ENCODE measurements around the gene ALG10.
"Not testable (repeated sequence)": the region's sequence is repeated elsewhere in the genome, so short reads cannot be mapped to it uniquely, and the experiment has no call there.

Gene ALG10, protein sequence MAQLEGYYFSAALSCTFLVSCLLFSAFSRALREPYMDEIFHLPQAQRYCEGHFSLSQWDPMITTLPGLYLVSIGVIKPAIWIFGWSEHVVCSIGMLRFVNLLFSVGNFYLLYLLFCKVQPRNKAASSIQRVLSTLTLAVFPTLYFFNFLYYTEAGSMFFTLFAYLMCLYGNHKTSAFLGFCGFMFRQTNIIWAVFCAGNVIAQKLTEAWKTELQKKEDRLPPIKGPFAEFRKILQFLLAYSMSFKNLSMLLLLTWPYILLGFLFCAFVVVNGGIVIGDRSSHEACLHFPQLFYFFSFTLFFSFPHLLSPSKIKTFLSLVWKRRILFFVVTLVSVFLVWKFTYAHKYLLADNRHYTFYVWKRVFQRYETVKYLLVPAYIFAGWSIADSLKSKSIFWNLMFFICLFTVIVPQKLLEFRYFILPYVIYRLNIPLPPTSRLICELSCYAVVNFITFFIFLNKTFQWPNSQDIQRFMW

DNA sequence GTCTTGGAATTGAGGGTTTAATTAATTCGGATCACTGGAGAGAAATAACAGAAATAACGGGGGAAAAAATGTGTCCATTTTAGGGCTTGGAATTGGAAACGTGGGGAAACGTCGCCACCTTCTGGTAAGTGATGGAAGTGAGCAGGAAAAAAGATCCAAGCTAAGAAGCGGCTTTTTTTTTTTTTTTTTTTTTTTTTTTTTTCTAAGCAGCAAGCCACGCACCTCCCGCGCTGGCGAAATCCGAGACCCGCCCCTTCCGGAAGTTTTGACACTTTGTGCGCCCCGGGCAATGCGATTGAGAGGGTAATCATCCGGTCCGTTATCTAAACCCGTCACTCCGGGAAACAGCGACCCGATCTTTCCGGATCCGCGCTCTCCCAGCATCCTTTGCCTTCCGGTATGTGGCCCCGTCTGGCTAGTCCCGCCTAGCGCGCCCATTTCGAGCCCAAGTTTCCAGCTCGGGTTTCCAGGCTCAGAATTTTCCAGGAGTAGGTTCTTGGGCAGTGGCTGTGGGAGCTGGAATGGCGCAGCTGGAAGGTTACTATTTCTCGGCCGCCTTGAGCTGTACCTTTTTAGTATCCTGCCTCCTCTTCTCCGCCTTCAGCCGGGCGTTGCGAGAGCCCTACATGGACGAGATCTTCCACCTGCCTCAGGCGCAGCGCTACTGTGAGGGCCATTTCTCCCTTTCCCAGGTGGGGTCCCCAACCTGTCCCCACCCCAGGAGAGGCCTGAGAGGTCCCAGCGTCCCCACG is at the start of gene ALG10:
TSS of gene ALG10 (plus strand) at position 418 of the 752 bp plus-strand sequence. CDS start at position 522, 104 bp downstream.
- H3K9me3 ChIP-seq (ENCODE audit: control insufficient read depth, low read length), result no peaks in the 10 kb centered on the region
- peak within 1 kb of the TSS; percentile 89 for H3K4me3 ChIP-seq (ENCODE audit: low read length)
- H3K4me1 ChIP-seq (ENCODE audit: control insufficient read depth, insufficient read depth, low read length), result peaks cover 5% of the 10 kb centered on the region
- H3K9ac ChIP-seq (ENCODE audit: low read length), result peak within 1 kb of the TSS; percentile 87
- H3K36me3 ChIP-seq (ENCODE audit: control insufficient read depth, insufficient read depth, low read length), result no peaks in the 10 kb centered on the region
- no peaks in the 10 kb centered on the region for H3K27me3 ChIP-seq (ENCODE audit: control insufficient read depth, insufficient read depth, low read length)

DNA sequence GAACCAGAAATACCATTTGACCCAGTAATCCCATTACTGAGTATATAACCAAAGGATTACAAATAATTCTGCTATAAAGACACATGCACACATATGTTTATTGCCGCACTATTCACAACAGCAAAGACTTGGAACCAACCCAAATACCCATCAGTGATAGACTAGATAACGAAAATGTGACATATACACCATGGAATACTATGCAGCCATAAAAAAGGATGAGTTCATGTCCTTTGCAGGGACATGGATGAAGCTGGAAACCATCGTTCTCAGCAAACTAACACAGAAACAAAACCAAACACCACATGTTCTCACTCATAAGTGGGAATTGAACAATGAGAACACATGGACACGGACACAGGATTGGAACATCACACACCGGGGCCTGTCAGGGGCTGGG is 49.4 kb upstream of the ALG10 start:
- H3K4me1 ChIP-seq (ENCODE audit: control insufficient read depth, insufficient read depth, low read length); H3K9me3 ChIP-seq (ENCODE audit: control insufficient read depth, low read length); H3K27me3 ChIP-seq (ENCODE audit: control insufficient read depth, insufficient read depth, low read length); H3K36me3 ChIP-seq (ENCODE audit: control insufficient read depth, insufficient read depth, low read length); H3K9ac ChIP-seq (ENCODE audit: low read length); H3K4me3 ChIP-seq (ENCODE audit: low read length): not testable (repeated sequence)

DNA sequence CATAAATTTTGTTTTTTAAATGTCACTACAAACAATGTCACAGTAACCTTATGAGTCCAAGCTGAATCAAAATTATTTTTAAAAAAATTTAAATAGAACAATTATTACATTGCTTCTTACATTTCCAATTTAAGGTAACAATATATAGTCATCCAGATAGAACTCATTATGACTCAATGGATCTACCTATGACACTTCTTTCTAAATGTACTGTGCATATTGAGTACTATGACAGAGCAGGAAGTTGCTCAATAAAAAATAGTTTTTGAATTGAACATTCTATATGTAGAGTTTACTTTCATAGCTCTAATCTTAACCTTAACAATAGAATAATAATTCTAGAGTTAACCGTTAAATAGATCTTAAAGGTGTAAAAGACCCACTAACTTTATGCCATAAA is 44.4 kb upstream of the ALG10 start:
- no peaks in the 10 kb centered on the region for H3K27me3 ChIP-seq (ENCODE audit: control insufficient read depth, insufficient read depth, low read length)
- no peak overlapping the region for H3K9ac ChIP-seq (ENCODE audit: low read length)
- H3K4me3 ChIP-seq (ENCODE audit: low read length), result no peak overlapping the region
- H3K4me1 ChIP-seq (ENCODE audit: control insufficient read depth, insufficient read depth, low read length), result no peaks in the 10 kb centered on the region
- no peaks in the 10 kb centered on the region for H3K9me3 ChIP-seq (ENCODE audit: control insufficient read depth, low read length)
- H3K36me3 ChIP-seq (ENCODE audit: control insufficient read depth, insufficient read depth, low read length), result no peaks in the 10 kb centered on the region

DNA sequence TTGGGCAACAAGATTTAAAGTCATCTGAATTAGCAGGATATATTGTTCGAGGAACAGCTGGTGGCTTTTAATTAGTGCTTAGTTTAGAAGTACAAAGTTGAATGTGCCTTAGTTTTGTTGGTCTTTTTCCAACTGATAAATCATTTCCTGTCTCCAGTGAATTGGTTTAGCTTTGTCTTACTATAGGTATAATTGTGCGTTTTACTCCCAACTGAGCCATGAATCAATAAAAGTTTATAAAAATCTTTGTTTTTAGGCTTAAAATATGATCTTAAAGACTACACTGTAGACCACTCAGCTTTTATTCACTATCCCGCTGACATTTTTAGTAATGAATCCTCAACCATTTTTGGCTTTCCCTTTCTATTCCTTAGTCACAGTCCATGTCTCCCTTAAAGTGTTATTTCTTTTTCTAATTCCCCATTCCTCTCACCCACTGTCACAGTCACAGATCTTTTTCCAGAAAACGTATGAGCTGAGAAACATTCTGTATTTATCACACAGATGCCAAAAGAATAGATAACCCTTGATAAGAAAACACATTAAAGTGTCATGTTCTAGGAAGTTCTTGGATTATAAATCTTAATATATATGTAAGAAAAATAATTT is 34.0 kb upstream of the ALG10 start:
- Histone ChIP-seq H3K36me3 (ENCODE audit: control insufficient read depth, insufficient read depth, low read length) (no peaks in the 10 kb centered on the region), H3K27me3 (ENCODE audit: control insufficient read depth, insufficient read depth, low read length) (no peaks in the 10 kb centered on the region), H3K9ac (ENCODE audit: low read length) (no peak overlapping the region), H3K4me3 (ENCODE audit: low read length) (no peak overlapping the region), H3K4me1 (ENCODE audit: control insufficient read depth, insufficient read depth, low read length) (no peaks in the 10 kb centered on the region), H3K9me3 (ENCODE audit: control insufficient read depth, low read length) (no peaks in the 10 kb centered on the region)

DNA sequence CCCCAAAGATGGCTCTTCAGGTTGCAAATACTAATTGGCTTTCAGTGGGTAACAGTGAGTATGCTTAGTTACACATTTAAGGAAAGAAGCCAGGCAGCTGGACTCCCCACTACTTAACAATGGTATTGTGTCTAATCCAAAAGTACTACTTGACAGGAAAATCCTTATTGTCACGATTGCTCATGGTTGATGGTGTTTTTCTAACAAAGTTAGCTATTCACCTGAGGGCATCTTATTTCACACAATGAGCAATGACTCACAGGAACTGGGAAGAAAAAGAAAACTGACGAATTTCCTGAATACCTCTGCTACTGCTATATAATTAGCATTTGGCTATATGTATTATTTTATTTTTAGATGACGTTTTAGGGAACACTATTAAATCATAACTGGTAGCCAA is 33.4 kb upstream of the ALG10 start:
- no peaks in the 10 kb centered on the region for H3K9me3 ChIP-seq (ENCODE audit: control insufficient read depth, low read length)
- no peak overlapping the region for H3K9ac ChIP-seq (ENCODE audit: low read length)
- H3K4me3 ChIP-seq (ENCODE audit: low read length), result no peak overlapping the region
- no peaks in the 10 kb centered on the region for H3K36me3 ChIP-seq (ENCODE audit: control insufficient read depth, insufficient read depth, low read length)
- H3K4me1 ChIP-seq (ENCODE audit: control insufficient read depth, insufficient read depth, low read length), result no peaks in the 10 kb centered on the region
- no peaks in the 10 kb centered on the region for H3K27me3 ChIP-seq (ENCODE audit: control insufficient read depth, insufficient read depth, low read length)

DNA sequence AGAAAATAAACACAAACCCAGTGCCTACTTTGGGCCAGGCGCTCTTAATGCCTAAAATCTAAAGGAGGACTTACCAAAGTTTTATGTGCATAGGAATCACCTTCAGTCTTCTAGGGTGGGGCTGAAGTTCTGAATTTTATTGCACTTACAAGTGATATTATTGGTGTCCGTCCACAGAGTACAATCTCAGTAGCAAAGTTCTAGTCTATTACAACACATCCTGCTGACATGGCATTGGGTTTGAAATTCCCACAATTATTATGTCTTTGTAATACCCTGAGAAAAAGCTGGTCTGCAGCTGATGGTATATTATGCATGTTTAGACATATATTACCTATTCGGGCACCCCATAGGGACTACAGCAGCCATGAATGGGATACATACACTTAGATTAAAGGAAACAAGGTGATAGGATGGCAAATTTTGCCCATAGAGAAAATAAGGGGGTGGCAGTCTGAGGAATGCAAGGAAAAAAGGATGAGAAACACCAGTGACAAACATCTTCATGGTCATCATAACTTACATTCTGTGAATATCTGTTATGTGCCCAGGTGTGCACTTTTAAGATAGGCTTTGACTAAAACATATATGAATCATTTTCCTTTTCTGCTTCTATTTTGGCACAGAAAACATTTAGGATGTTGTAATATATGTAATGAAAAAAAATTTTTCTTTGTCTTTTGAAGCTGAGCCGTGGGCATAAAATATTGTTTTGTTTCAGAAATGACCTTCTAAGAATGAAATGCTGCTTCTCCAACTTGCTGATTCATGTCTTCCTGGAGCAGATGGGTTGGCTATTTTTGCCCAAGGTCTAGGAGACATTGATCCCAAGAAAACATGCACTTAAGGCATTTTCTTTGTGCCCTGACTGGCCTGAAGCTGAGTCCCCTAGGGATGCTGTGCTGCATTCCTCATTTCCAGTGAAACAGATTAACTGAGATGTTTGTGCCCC is 27.2 kb upstream of the ALG10 start:
- Histone ChIP-seq H3K27me3 (ENCODE audit: control insufficient read depth, insufficient read depth, low read length) (no peaks in the 10 kb centered on the region), H3K4me3 (ENCODE audit: low read length) (no peak overlapping the region), H3K9me3 (ENCODE audit: control insufficient read depth, low read length) (no peaks in the 10 kb centered on the region), H3K36me3 (ENCODE audit: control insufficient read depth, insufficient read depth, low read length) (no peaks in the 10 kb centered on the region), H3K4me1 (ENCODE audit: control insufficient read depth, insufficient read depth, low read length) (no peaks in the 10 kb centered on the region), H3K9ac (ENCODE audit: low read length) (no peak overlapping the region)

DNA sequence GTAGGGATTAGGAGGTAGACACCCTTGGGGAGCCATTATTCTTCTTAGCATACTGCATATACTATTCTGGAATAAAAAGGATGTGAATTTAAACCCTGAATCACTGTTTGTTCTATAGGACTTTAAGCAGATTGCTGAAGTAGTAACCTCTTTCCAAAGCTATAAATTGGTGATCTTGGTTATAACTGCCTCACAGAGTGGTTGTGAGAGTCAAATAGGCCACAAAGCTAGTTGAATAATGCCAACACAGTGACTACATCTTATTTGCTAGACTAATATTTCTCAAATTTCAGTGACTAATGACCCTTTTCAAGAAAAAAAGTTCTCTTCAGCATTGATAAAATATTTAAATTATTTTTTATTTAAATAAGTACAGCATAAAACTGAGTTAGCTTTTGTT is 13.5 kb upstream of the ALG10 start:
- H3K4me3 ChIP-seq (ENCODE audit: low read length); H3K27me3 ChIP-seq (ENCODE audit: control insufficient read depth, insufficient read depth, low read length); H3K9ac ChIP-seq (ENCODE audit: low read length); H3K36me3 ChIP-seq (ENCODE audit: control insufficient read depth, insufficient read depth, low read length); H3K9me3 ChIP-seq (ENCODE audit: control insufficient read depth, low read length); H3K4me1 ChIP-seq (ENCODE audit: control insufficient read depth, insufficient read depth, low read length): not testable (repeated sequence)

DNA sequence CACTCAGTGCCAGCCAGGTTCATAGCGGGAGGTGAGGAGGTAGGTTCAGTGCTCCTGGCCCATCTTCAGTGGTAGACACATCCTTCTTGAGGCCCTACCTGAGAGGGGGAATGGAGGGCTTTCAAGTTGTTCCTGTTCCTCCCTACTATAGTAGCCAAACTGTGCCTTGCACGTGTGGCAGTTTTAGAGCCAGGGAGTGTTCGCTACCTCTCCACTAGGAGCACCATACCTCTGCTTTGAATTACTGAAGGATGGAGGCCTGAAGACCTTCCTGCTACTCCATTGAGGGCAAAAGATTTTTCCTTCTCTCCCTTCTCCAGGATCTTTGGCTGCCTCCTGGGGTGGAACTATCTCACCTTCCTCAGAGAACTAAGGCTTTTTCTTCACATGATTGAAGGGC is 5.9 kb upstream of the ALG10 start:
- Histone ChIP-seq H3K4me3 (ENCODE audit: low read length) (no peak overlapping the region), H3K4me1 (ENCODE audit: control insufficient read depth, insufficient read depth, low read length) (no peaks in the 10 kb centered on the region), H3K27me3 (ENCODE audit: control insufficient read depth, insufficient read depth, low read length) (no peaks in the 10 kb centered on the region), H3K9me3 (ENCODE audit: control insufficient read depth, low read length) (no peaks in the 10 kb centered on the region), H3K36me3 (ENCODE audit: control insufficient read depth, insufficient read depth, low read length) (no peaks in the 10 kb centered on the region), H3K9ac (ENCODE audit: low read length) (no peak overlapping the region)

DNA sequence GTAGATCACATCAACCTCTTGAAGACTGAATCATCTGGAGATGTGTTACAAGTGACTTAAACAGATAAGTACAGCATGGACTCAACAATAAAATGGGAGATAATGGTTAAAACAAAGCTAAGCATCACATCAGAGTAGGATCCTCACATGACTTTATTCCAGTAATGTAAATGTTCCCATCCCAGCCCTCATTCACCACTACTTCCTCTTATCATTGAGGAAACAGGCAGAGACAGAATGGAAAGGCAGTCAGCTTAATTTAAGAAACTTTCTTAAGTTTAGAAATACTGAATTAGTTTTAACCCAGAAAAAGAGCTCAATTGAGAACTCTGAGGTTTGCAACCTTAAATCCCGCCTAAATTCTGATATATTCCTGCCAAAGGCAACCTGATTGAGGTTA is 1.2 kb upstream of the ALG10 start:
- Histone ChIP-seq H3K36me3 (ENCODE audit: control insufficient read depth, insufficient read depth, low read length) (no peaks in the 10 kb centered on the region), H3K27me3 (ENCODE audit: control insufficient read depth, insufficient read depth, low read length) (no peaks in the 10 kb centered on the region), H3K9me3 (ENCODE audit: control insufficient read depth, low read length) (no peaks in the 10 kb centered on the region), H3K4me3 (ENCODE audit: low read length) (no peak overlapping the region), H3K4me1 (ENCODE audit: control insufficient read depth, insufficient read depth, low read length) (peaks cover 5% of the 10 kb centered on the region), H3K9ac (ENCODE audit: low read length) (no peak overlapping the region)

DNA sequence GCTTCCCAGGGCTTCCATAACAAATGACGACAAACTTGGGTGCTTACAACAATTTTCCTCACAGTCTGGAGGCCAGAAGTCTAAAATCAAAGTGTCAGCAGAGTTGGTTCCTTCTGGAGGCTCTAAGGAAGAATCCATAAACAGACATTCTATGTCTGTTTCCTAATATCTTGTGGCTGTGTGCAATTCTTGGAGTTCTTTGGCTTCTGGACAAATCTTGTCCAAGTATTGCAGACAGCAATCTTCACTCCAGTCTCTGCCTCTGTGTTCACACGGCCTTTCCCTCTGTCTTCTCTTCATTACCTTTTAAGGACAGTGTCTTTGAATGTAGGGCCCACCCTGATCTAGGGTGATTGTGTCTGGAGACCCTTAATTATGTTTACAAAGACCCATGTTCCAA is 5.4 kb downstream of the ALG10 start:
- H3K9ac ChIP-seq (ENCODE audit: low read length); H3K4me1 ChIP-seq (ENCODE audit: control insufficient read depth, insufficient read depth, low read length); H3K9me3 ChIP-seq (ENCODE audit: control insufficient read depth, low read length); H3K27me3 ChIP-seq (ENCODE audit: control insufficient read depth, insufficient read depth, low read length); H3K36me3 ChIP-seq (ENCODE audit: control insufficient read depth, insufficient read depth, low read length); H3K4me3 ChIP-seq (ENCODE audit: low read length): not testable (repeated sequence)

DNA sequence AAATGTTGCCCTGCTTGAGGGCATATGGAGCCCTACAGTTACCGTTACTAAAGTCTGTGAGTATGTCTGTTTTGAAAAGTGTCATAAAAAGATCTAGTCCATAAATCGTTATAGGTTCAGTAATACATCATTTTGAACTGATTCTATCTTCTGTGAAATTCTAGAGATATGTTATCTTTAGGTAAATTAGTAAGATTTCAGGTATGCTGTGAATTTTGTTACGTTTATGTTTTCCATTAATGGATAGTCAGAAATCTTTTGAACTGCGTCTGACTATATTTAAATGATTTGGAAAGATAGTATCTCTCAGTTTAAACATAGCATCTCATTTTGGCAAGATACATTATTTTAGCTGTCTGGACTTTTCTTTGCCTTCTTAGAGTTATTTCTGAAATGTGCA is 8.3 kb downstream of the ALG10 start:
- Histone ChIP-seq H3K27me3 (ENCODE audit: control insufficient read depth, insufficient read depth, low read length) (no peaks in the 10 kb centered on the region), H3K4me1 (ENCODE audit: control insufficient read depth, insufficient read depth, low read length) (no peaks in the 10 kb centered on the region), H3K36me3 (ENCODE audit: control insufficient read depth, insufficient read depth, low read length) (no peaks in the 10 kb centered on the region), H3K9ac (ENCODE audit: low read length) (no peak overlapping the region), H3K4me3 (ENCODE audit: low read length) (no peak overlapping the region), H3K9me3 (ENCODE audit: control insufficient read depth, low read length) (no peaks in the 10 kb centered on the region)

All from mucosa of stomach (tissue), 1 donor.